Measurements from ENCODE around the gene NKG7.
"Not testable (repeated sequence)": the region's sequence is repeated elsewhere in the genome, so short reads cannot be mapped to it uniquely, and the experiment has no call there.

Gene NKG7, protein sequence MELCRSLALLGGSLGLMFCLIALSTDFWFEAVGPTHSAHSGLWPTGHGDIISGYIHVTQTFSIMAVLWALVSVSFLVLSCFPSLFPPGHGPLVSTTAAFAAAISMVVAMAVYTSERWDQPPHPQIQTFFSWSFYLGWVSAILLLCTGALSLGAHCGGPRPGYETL

DNA sequence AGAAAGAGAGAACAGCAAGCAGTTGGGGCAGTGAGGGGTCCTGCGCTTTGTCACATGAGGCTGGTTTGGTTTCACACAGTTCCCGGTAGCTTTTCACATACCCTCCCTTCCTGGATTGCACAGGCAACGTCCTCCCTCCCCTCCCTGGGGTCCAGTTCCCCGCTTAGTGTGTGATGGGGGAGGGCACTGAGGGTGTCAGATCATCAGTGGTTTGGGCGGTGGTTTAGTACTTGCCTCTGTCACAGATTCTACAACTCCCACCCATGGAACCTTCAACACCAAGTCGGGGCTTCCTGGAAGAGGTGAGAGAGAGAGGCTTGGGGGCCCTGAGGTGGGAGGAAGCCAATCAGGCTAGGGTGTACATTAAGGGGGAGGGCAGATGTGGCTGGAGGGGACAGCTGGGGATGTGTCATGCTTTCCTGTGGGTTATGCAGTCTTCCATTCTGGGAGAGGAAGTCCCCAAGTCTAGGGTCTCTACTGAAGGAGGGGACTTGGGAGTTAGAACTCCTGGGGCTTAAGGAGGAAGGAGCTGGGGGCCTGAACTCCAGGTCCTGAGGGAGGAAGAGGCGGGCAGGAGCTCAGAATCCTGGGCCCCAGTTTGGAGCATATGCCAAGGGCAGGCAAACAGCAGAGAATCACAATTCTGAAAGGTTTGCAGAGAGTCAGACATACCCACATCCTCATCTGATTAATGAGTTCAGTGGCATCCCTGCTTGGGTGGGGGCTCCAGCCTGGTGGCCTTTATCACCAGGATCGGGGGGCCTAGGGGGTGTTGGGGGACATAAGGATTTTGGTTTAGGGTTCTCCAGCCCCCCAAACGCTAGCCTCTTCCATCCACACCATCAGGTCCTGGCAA is at the start of gene NKG7:
Gene NKG7, minus strand, starts transcription at position 6 of the 856 bp plus-strand sequence. CDS start 119 bp downstream, outside the sequence.
- no peak for DNase-seq (ENCODE audit: extremely low read depth, low read depth)

DNA sequence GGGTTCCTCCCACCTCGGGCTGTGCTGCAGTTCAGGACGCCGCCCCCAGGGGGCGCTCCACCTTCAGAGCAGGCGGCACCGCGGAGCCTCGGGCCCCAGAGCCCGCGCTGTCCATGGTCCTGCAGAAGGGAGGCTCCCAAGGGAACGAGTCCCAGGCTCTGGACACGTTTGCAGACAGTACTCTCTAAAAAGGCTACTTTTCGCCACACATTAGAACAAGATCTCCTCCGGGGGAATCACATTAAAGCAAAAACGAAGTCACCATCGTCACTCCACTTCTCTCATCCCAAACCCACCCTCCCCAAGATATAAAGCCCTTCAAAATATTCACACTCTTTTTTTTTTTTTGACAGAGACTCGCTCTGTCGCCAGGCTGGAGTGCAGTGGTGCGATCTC is 49.6 kb upstream of the NKG7 start:
- TF ChIP-seq, protein P1, sequence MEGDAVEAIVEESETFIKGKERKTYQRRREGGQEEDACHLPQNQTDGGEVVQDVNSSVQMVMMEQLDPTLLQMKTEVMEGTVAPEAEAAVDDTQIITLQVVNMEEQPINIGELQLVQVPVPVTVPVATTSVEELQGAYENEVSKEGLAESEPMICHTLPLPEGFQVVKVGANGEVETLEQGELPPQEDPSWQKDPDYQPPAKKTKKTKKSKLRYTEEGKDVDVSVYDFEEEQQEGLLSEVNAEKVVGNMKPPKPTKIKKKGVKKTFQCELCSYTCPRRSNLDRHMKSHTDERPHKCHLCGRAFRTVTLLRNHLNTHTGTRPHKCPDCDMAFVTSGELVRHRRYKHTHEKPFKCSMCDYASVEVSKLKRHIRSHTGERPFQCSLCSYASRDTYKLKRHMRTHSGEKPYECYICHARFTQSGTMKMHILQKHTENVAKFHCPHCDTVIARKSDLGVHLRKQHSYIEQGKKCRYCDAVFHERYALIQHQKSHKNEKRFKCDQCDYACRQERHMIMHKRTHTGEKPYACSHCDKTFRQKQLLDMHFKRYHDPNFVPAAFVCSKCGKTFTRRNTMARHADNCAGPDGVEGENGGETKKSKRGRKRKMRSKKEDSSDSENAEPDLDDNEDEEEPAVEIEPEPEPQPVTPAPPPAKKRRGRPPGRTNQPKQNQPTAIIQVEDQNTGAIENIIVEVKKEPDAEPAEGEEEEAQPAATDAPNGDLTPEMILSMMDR (IDR thresholded peaks at IDR 0.05; ENCODE audit: low read depth, low read length): peak; percentile 97
- DNase-seq (ENCODE audit: extremely low read depth, low read depth): peak; percentile 10

More for the DNA sequence above, at the start of gene NKG7:
- TF ChIP-seq, protein P1 (IDR thresholded peaks at IDR 0.05; ENCODE audit: low read depth, low read length): no peak

DNA sequence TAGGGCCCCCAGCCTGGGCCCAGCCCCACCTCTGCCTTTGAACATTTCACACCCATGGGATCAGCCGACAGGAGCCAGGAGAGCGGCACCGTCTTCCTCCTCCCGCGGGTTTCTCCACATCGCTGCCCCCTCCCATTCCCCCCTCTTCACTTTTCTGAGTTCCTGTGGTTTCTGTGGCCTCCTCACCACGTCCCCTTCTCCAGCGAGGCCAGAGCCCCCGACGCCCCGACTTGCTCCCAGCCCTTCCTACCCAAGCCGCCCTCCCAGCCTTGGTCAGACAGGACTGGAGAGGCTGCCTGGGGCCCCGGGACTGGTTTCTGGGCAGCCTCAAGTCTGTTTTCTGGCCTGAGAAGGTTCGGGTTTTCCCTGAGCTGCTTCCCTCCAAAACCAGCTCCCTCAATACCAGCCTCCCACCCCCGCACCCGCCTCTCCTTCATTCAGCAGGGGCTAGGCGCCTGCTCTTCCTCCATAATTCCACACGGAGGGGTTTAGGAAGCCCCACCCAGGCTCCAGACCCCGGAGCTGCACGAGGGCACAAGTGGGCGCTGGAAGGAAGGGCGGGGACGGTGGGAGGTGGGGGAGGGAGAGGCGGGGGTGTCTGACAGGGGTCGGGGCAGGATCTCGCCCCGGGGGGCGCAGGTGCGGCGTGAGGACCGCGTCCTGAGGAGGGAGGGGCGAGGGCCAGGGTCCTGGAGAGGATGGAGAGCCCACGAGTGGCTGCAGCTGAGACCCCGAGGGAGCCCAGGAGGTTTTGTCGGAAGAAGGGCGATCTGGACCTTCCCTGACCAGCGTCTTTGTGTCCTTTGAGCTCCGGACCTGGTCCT is 49.0 kb upstream of the NKG7 start:
- no peak for DNase-seq (ENCODE audit: extremely low read depth, low read depth)
- TF ChIP-seq, protein P1 (IDR thresholded peaks at IDR 0.05; ENCODE audit: low read depth, low read length): no peak

DNA sequence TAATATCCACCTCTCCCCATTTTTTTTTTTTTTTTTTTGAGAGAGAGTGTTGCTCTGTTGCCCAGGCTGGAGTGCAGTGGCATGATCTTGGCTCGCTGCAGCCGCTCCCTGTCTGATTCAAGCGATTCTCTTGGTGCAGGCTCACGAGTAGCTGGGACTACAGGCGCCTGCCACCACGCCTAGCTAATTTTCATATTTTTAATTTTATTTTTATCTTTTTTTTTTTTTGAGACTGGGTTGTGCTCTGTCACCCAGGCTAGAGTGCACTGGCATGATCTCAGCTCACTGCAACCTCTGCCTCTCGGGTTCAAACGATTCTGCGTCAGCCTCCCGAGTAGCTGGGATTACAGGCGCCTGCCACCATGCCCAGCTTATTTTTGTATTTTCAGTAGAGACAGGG is 48.1 kb upstream of the NKG7 start:
- DNase-seq (ENCODE audit: extremely low read depth, low read depth): not testable (repeated sequence)

DNA sequence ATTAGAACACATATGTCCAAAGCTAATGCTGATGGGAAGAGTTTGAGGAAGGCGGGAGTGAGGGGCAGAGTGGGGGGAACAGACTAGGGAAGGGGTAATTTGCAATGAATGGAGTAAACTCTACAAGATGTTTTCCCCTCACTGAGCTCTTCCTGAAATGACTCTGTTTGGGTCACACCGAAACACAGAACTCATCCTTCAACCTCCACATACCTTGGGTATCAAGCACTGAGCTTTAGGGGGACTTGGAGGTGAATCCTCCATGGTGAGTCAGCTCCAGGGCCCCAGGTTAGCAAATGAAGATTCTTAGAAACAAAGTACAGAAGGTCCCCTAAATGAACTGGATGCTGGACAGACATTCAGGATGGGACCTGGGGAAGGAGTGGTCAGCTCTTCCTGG is 46.3 kb upstream of the NKG7 start:
- DNase-seq (ENCODE audit: extremely low read depth, low read depth): no peak
- TF ChIP-seq, protein P1 (IDR thresholded peaks at IDR 0.05; ENCODE audit: low read depth, low read length): no peak

DNA sequence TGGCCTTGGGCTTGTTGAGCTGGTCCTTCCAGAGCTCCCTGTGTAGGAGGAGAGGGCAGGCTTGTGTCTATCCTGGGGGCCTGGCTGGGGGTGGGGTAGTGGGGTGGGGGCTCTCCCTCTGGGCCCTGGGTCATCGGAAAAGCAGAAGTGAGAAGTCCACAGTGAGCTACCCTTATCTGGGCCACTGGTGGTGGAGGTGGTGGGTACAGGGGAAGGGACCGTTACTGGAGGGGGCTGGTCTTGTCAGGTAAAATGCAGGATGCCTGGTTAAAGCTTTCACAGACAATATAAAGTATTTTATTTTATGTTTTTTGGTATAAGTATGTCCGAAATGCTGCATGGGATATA is 45.3 kb upstream of the NKG7 start:
- DNase-seq (ENCODE audit: extremely low read depth, low read depth): no peak
- TF ChIP-seq, protein P1 (IDR thresholded peaks at IDR 0.05; ENCODE audit: low read depth, low read length): no peak

DNA sequence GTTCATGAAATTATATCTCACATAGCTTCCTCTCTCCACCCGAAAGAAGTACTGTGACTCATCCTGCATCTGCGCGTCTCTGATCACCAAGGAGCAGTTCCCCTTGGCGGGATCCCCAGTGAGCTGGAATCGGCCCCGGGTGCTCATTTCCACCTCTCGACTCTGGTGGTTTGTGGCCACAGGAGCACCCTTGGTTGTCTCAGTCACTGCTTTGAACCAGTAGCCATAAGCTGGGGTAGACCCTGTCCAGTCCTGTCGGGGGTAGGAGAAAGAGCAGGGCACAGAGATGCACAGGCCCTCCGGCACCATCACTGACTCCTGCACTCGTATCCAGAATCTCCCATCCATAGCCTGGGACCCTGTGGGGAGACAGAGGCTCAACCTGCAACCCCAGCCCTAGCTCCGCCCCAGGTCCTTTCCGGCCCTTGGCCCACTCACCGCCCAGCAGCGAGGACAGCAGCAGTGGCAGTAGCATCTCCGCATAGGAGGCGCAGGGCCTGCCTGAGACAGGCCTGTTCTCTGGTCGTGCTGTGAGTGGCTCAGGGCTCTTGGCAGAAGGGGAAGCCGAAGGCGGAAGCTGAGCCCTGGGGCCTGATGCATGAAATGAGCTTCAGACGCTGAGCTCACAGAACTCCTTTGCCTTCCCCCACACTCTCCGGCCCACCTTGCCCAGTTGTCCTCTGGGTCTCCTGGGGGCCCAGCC is 44.8 kb upstream of the NKG7 start, which contains the start of gene SIGLEC10:
Gene SIGLEC10, minus strand, starts transcription at position 536 of the 703 bp plus-strand sequence. Its CDS starts 61 bp downstream, at position 475.
- TF ChIP-seq, protein P1 (IDR thresholded peaks at IDR 0.05; ENCODE audit: low read depth, low read length): no peak
- DNase-seq (ENCODE audit: extremely low read depth, low read depth): no peak

DNA sequence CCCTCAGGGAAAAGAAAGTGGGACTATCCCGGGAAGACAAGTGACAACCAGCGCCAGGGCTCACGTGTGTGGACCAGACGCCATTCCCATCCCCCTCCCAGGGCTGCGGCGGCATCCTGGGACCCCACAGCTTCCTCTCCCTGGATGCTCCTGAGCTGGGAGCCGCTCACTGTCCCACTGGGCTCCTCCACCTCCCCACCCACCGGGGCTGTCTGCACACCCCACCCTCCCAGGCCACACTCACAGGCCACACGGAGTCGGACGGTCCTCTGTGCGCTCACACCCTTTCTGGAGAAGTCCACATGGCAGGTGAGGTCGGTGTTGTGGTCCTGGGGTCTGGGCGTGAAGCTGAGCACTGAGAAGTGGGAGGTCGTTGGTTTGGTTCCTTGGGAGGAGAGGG is 44.0 kb upstream of the NKG7 start:
- DNase-seq (ENCODE audit: extremely low read depth, low read depth): not testable (repeated sequence)
